HG02678 (cell line): Measurements from ENCODE around the gene METTL5.
"Not testable (repeated sequence)": the region's sequence is repeated elsewhere in the genome, so short reads cannot be mapped to it uniquely, and the experiment has no call there.

ENCODE experiments used
- ATAC-seq: cut with Tn5 transposase; IDR thresholded peaks from one replicate; pipeline ENCODE4 v1.9.1; 2021; ENCODE audit warnings: mild to moderate bottlenecking, moderate library complexity; ENCODE audit not compliant: unreplicated experiment

Gene METTL5

GRCh38 chr2:169824373-169825333, at the start of gene METTL5:
TSS of gene METTL5 (minus strand) at chr2:169824905. CDS start at chr2:169824597, 308 bp downstream.
- ATAC-seq: peak; percentile 60

DNA sequence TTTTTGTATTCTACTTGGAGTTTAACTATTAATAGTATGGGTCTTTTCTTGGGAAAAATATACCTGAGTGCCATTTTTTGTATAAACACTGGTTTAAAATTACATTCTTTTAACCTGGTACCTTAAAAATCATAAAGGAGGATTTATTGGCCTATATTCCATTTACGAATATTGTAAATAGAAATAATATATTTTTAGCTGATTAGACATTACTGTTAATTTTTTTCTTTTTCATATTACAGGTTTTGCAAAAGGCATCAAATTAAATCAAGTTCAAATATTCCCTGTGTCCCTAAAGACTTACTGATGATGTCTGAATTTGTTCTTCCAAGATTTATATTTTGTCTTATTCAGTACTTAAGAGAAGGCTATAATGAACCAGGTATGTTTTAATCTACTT, 47.3 kb upstream of the METTL5 start:
- ATAC-seq: no peak

- not testable (repeated sequence) for ATAC-seq
These were observed 46.7 kb upstream of the METTL5 start for GRCh38 chr2:169871369-169871768.

- no peak for ATAC-seq
These were observed 44.2 kb upstream of the METTL5 start for GRCh38 chr2:169868951-169869350.

DNA sequence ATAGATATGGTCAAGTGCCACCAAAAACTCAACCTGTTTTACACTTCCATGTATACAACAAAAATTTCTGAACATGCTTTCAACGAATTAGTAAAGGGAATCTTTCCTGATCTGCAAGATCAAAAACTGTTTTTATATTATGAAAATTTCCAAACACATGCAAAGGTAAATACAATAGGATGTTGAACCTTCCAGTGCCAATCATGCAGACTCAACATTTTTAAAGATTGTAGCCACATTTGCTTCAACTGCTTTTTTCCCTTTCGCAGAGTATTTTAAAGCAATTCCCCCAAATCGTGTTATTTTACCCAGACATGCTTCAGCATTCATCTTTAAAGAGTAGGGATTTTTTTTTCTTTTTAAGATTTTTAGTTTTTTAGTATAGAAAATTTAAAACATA, 42.9 kb upstream of the METTL5 start:
- ATAC-seq: no peak

DNA sequence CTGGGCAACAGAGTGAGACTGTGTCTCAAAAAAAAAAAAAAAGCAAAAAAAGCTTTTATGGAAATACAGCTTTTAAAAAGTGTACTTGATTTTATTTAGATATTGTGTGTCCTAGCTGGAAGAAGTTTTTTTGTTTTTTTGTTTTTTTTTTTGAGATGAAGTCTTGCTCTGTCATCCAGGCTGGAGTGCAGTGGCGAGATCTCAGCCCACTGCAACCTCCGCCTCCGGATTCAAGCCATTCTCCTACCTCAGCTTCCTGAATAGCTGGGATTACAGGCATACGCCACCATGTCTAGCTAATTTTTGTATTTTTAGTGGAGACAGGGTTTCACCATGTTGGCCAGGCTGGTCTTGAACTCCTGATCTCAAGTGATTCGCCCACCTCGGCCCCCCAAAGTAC, 41.5 kb upstream of the METTL5 start:
- not testable (repeated sequence) for ATAC-seq

DNA sequence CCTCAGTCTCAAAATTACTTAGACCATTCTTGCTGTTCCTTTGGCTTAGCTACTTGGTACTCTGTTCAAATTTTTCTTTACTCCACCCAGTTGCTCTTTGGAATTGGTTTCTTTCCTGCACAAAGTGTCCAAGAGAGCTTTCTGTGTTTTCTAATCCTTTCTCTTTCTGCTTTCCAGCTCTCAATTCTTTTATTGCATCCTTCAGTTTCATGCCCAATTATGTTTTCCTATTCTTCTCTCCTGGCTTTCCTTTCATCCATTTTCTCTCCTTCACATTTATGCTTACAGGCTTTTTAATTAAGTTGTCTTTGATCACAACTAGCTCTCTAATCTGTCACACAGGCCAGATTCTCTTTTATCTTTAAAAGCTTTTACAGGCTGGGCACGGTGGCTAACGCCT, 40.8 kb upstream of the METTL5 start:
- no peak for ATAC-seq

GRCh38 chr2:169862816-169863215, 38.1 kb upstream of the METTL5 start:
- ATAC-seq: no peak

DNA sequence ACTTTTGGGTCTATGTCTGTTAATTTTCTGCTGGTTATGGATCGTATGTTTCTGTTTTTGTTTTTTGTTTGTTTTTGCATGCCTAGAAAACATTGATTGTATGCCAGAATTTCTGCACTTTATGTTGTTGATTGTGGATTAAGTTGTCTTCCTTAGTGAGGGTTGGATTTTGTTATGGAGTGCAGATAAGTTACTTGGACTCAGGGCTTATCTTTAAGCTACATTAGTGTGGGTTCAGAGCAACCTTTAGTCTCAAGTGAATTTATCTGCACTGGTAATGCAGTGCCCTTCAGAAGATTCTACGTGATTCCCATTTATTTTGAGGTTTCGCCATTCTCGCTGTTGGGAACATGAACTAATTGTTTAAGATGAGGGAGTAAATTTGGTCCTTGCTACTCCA, 35.4 kb upstream of the METTL5 start:
- ATAC-seq: no peak

- no peak for ATAC-seq
These were observed 34.7 kb upstream of the METTL5 start for GRCh38 chr2:169859423-169859822.

DNA sequence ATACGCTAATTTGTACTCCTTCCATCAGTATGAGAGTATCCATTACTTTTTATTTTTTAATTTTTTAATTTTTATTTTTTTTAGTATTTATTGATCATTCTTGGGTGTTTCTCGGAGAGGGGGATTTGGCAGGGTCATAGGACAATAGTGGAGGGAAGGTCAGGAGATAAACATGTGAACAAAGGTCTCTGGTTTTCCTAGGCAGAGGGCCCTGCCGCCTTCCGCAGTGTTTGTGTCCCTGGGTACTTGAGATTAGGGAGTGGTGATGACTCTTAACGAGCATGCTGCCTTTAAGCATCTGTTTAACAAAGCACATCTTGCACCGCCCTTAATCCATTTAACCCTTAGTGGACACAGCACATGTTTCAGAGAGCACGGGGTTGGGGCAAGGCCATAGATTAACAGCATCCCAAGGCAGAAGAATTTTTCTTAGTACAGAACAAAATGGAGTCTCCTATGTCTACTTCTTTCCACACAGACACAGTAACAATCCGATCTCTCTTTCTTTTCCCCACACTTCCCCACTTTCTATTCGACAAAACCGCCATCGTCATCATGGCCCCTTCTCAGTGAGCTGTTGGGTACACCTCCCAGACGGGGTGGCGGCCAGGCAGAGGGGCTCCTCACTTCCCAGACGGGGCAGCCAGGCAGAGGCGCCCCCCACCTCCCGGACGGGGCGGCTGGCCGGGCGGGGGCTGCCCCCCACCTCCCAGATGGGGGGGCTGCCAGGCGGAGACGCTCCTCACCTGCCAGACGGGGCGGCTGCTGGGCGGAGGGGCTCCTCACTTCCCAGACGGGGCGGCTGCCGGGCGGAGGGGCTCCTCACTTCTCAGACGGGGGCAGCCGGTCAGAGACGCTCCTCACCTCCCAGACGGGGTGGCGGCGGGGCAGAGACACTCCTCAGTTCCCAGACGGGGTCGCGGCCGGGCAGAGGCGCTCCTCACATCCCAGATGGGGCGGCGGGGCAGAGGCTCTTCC, 30.9 kb upstream of the METTL5 start:
- ATAC-seq: not testable (repeated sequence)

GRCh38 chr2:169853041-169853668, 28.4 kb upstream of the METTL5 start:
- ATAC-seq: no peak

DNA sequence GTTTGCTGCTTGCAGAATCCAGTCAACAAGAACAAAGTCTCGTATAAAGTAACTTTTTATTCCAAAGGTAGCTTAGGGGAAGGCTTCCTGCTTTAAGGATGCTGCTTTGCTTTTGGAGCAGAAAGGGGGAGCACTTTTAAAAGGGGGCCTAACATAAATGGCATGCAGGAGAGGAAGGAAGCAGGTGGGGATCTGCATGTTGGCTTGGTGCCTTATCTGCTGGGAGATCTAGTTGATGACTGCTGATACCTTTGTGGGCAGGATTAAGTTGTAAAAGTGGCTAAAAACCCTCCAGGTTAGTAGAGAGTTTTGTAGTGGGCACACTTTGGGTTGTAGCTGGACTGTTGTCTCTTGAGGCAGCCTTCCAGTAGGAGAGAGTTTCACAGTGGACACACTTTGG, 25.0 kb upstream of the METTL5 start:
- ATAC-seq: no peak

DNA sequence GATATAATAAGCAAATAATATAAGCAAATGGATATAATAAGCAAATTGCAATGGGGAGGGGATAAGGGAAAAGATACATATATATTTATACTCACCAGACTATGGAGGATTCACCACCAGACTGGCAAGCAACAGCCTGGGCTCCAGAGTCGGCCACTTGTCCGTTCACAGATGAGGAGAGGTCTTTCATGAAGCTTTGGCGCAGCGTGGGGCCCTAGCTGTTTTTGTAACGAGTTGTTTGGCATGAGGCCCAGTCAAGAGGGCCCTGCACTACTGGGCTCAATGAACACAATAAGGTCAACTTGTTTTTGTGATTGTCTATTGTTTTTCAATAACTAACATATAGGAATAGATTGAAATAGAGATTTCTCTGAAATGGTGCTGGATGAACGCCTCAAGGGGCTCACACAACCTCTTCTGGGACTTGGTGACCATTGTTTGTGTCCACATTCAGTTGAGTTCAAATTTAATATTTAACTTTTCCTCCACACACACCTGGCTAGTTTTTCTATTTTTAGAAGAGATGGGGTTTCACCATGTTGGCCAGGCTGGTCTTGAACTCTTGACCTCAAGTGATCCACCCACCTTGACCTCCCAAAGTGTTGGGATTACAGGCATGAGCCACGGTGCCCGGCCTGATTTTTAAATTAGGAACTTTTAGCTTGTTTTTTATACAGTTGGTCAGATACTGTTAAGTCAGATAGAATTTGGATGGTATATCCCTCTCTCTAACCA, 24.4 kb upstream of the METTL5 start:
- not testable (repeated sequence) for ATAC-seq

DNA sequence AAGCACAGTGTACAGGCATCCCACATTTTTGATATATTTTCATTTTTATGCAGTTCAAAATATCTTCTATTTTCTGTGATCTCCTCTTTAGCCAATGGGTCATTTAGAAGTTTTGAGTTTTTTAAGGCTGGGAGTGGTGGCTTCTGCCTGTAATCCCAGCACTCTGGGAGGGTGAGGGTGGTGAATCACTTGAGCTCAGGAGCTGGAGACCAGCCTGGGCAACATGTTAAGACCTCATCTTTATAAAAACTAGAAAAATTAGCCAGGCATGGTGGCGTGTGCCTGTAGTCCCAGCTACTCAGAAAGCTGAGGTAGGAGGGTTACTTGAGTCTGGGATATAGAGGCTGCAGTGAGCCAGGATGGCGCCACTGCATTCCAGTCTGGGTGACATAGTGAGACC, 20.3 kb upstream of the METTL5 start:
- no peak for ATAC-seq

- not testable (repeated sequence) for ATAC-seq
These were observed 16.9 kb upstream of the METTL5 start for GRCh38 chr2:169841625-169842024.

- no peak for ATAC-seq
These were observed 16.0 kb upstream of the METTL5 start for GRCh38 chr2:169840747-169841142.

DNA sequence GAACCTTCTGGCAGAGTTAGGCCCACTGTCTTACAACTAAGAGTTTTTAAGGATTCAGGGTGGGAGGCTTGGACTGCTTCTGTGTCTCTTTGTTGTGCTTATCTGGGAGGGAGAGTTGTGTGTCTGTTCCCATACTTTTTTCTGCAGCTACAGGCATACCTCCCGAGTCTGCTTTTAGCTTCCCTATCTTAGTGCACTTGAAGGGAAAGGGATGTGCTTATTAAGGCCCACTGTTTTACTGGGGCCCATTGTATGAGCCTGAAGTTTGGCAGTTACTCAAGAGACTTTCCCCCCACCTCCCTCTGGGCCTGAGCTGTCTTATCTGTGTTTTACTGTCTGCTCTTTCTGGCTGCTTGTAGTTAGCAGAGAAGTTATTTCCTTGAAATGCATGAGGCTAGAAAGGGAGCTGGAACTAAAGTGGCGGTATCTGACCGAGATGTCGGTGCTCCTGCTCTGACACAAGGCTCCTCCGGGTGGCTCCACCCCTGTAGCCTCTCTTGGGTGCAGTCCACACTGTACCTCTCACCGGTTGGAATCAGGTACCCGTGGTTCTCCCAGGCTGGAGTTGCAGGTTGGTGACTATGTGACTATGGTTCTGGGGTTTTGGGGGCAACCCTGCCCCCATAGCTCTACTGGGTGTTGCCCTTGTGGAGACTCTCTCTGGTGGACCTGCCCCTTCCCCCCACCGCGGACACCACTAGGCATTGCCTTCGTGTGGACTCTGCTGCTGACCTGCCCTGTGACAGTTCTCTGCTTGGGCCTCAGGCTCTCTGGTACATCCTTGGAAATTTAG, 15.4 kb upstream of the METTL5 start:
- ATAC-seq: no peak

DNA sequence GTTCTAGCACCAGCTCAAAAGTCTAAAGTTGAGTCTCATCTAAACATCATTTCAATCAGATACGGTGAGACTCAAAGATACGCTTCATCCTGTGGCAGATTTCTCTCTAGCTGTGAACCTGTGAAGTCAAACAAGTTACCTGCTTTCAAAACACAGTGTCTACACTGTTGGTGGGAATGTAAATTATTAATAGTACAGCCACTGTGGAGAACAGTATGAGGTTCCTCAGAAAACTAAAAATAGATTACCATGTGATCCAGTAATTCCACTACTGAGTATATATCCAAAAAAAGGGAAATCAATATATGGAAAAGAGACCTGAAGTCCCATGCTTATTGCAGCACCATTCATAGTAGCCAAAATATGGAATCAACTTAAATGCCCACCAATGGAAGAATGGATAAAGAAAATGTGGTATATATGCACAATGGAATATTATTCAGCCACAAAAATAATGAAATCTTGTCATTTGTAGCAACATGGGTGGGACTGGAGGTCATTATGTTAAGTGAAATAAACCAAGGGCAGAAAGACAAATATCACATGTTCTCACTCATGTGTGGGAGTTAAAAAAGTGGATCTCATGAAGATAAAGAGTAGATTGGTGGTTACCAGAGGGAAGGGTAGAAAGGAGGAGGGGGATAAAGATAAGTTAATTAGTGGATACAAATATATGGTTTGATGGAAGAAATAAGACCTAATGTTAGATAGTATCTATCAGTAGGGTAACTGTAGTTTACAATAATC, 14.2 kb upstream of the METTL5 start:
- ATAC-seq: no peak
